ENCODE measurements around the gene CTSS. TPM values are rescaled to one million over a fixed set of nuclear protein-coding genes. Genes with fewer than 3 reads are reported as not detected.
A peak's percentile ranks its signal among the peaks of the same experiment; 100 is the strongest.

Gene CTSS
- total and polyA plus RNA-seq, 2 experiments from 2014 or later, result not detected

DNA sequence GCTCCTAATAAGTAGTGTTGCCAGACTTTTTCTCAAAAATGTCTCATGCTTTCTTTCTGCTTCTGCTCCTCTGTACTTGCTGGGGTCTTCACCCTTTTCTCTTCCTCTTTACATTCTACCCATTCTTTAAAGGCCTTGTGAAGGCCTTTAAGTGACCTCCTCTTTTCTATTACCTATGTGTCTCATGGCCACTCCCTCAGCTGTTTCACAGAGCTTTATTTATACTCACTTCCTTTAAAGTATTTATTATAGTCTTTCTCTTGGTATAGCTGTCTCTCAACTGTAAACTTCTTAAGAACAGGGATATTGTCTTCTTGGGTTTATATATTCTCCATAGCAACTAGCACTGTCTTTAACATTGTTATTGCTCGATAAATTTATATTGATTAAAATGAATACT, 69.4 kb downstream of the CTSS start:
- Histone ChIP-seq H3K27me3 (ENCODE audit: insufficient read depth) (no peaks in the 10 kb centered on the region), H2AFZ (no peak overlapping the region), H3K27ac (ENCODE audit: low read depth) (no peak overlapping the region), H3K79me2 (replicated peaks; ENCODE audit: insufficient read depth) (peaks cover 33% of the 10 kb centered on the region), H3F3A (replicated peaks; ENCODE audit: low read depth) (no peaks in the 10 kb centered on the region), H3K36me3 (ENCODE audit: insufficient read depth) (peaks cover 22% of the 10 kb centered on the region; the same call in 1 of the 2 replicates), H3K9me2 (ENCODE audit: insufficient read depth) (no peaks in the 10 kb centered on the region), H4K20me1 (replicated peaks; ENCODE audit: insufficient read depth) (no peaks in the 10 kb centered on the region), H3K4me3 (peak overlapping the region; percentile 54), H3K4me1 (ENCODE audit: insufficient read depth) (no peaks in the 10 kb centered on the region), H3K4me2 (peak overlapping the region; percentile 74)
- ATAC-seq (no peak), DNase-seq (ENCODE audit: low spot score) (peak; percentile 9)
- peaks cover 39% of the 10 kb centered on the region for H3K36me3 Mint-ChIP-seq (ENCODE audit: low read depth)
- no peaks in the 10 kb centered on the region for H3K9me3 Mint-ChIP-seq
- TF ChIP-seq CREB1 (CRISPR knock-in tag; IDR thresholded peaks at IDR 0.05; ENCODE audit: low read depth) (no peak), EZH2phosphoT487 (IDR thresholded peaks at IDR 0.05; ENCODE audit: unreplicated experiment) (no peak), ZNF114 (CRISPR knock-in tag; IDR thresholded peaks at IDR 0.05) (no peak), POLR2AphosphoS5 (IDR thresholded peaks at IDR 0.05; ENCODE audit: low read depth) (no peak), NANOG (IDR thresholded peaks at IDR 0.05; ENCODE audit: borderline replicate concordance) (no peak), STAT1 (IDR thresholded peaks at IDR 0.05; ENCODE audit: unreplicated experiment) (no peak)
- TF ChIP-seq, protein P1, sequence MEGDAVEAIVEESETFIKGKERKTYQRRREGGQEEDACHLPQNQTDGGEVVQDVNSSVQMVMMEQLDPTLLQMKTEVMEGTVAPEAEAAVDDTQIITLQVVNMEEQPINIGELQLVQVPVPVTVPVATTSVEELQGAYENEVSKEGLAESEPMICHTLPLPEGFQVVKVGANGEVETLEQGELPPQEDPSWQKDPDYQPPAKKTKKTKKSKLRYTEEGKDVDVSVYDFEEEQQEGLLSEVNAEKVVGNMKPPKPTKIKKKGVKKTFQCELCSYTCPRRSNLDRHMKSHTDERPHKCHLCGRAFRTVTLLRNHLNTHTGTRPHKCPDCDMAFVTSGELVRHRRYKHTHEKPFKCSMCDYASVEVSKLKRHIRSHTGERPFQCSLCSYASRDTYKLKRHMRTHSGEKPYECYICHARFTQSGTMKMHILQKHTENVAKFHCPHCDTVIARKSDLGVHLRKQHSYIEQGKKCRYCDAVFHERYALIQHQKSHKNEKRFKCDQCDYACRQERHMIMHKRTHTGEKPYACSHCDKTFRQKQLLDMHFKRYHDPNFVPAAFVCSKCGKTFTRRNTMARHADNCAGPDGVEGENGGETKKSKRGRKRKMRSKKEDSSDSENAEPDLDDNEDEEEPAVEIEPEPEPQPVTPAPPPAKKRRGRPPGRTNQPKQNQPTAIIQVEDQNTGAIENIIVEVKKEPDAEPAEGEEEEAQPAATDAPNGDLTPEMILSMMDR (conservative IDR thresholded peaks at IDR 0.05; ENCODE audit: low read depth in 2 of 2), result no peak
- TF ChIP-seq, protein P2, sequence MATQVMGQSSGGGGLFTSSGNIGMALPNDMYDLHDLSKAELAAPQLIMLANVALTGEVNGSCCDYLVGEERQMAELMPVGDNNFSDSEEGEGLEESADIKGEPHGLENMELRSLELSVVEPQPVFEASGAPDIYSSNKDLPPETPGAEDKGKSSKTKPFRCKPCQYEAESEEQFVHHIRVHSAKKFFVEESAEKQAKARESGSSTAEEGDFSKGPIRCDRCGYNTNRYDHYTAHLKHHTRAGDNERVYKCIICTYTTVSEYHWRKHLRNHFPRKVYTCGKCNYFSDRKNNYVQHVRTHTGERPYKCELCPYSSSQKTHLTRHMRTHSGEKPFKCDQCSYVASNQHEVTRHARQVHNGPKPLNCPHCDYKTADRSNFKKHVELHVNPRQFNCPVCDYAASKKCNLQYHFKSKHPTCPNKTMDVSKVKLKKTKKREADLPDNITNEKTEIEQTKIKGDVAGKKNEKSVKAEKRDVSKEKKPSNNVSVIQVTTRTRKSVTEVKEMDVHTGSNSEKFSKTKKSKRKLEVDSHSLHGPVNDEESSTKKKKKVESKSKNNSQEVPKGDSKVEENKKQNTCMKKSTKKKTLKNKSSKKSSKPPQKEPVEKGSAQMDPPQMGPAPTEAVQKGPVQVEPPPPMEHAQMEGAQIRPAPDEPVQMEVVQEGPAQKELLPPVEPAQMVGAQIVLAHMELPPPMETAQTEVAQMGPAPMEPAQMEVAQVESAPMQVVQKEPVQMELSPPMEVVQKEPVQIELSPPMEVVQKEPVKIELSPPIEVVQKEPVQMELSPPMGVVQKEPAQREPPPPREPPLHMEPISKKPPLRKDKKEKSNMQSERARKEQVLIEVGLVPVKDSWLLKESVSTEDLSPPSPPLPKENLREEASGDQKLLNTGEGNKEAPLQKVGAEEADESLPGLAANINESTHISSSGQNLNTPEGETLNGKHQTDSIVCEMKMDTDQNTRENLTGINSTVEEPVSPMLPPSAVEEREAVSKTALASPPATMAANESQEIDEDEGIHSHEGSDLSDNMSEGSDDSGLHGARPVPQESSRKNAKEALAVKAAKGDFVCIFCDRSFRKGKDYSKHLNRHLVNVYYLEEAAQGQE (IDR thresholded peaks at IDR 0.05; ENCODE audit: unreplicated experiment), result no peak
- TF ChIP-seq, protein P3, sequence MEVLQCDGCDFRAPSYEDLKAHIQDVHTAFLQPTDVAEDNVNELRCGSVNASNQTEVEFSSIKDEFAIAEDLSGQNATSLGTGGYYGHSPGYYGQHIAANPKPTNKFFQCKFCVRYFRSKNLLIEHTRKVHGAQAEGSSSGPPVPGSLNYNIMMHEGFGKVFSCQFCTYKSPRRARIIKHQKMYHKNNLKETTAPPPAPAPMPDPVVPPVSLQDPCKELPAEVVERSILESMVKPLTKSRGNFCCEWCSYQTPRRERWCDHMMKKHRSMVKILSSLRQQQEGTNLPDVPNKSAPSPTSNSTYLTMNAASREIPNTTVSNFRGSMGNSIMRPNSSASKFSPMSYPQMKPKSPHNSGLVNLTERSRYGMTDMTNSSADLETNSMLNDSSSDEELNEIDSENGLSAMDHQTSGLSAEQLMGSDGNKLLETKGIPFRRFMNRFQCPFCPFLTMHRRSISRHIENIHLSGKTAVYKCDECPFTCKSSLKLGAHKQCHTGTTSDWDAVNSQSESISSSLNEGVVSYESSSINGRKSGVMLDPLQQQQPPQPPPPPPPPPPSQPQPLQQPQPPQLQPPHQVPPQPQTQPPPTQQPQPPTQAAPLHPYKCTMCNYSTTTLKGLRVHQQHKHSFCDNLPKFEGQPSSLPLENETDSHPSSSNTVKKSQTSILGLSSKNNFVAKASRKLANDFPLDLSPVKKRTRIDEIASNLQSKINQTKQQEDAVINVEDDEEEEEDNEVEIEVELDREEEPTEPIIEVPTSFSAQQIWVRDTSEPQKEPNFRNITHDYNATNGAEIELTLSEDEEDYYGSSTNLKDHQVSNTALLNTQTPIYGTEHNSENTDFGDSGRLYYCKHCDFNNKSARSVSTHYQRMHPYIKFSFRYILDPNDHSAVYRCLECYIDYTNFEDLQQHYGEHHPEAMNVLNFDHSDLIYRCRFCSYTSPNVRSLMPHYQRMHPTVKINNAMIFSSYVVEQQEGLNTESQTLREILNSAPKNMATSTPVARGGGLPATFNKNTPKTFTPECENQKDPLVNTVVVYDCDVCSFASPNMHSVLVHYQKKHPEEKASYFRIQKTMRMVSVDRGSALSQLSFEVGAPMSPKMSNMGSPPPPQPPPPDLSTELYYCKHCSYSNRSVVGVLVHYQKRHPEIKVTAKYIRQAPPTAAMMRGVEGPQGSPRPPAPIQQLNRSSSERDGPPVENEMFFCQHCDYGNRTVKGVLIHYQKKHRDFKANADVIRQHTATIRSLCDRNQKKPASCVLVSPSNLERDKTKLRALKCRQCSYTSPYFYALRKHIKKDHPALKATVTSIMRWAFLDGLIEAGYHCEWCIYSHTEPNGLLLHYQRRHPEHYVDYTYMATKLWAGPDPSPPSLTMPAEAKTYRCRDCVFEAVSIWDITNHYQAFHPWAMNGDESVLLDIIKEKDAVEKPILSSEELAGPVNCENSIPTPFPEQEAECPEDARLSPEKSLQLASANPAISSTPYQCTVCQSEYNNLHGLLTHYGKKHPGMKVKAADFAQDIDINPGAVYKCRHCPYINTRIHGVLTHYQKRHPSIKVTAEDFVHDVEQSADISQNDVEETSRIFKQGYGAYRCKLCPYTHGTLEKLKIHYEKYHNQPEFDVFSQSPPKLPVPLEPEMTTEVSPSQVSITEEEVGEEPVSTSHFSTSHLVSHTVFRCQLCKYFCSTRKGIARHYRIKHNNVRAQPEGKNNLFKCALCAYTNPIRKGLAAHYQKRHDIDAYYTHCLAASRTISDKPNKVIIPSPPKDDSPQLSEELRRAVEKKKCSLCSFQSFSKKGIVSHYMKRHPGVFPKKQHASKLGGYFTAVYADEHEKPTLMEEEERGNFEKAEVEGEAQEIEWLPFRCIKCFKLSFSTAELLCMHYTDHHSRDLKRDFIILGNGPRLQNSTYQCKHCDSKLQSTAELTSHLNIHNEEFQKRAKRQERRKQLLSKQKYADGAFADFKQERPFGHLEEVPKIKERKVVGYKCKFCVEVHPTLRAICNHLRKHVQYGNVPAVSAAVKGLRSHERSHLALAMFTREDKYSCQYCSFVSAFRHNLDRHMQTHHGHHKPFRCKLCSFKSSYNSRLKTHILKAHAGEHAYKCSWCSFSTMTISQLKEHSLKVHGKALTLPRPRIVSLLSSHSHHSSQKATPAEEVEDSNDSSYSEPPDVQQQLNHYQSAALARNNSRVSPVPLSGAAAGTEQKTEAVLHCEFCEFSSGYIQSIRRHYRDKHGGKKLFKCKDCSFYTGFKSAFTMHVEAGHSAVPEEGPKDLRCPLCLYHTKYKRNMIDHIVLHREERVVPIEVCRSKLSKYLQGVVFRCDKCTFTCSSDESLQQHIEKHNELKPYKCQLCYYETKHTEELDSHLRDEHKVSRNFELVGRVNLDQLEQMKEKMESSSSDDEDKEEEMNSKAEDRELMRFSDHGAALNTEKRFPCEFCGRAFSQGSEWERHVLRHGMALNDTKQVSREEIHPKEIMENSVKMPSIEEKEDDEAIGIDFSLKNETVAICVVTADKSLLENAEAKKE (CRISPR knock-in tag; IDR thresholded peaks at IDR 0.05), result no peak
- H3K27ac Mint-ChIP-seq, result peak overlapping the region; percentile 13
- H3K27me3 Mint-ChIP-seq (ENCODE audit: insufficient read depth, low read depth, poor library complexity), result peaks cover 2% of the 10 kb centered on the region
- H3K4me1 Mint-ChIP-seq, result peaks cover 10% of the 10 kb centered on the region; the same call in 2 of the 3 replicates
- H3K4me3 Mint-ChIP-seq, result peak overlapping the region; percentile 100

Measured in GM23338 (cell line).